Middle frontal gyrus (tissue), 1 donor: ENCODE data around the gene PCBD2.
"Not testable (repeated sequence)": the region's sequence is repeated elsewhere in the genome, so short reads cannot be mapped to it uniquely, and the experiment has no call there.

Experiments
- DNase-seq: peaks from one replicate; pipeline ENCODE4 v3.0.0-alpha.2; 2015; ENCODE audit warnings: low spot score; ENCODE audit errors: extremely low spot score

The PCBD2 gene

GRCh38 chr5:134905246-134905996 lies 490 bp downstream of the PCBD2 start:
- peak; percentile 8 for DNase-seq

GRCh38 chr5:134906811-134907210 lies 1.9 kb downstream of the PCBD2 start:
- DNase-seq, result no peak

GRCh38 chr5:134910752-134911151 lies 5.8 kb downstream of the PCBD2 start:
- not testable (repeated sequence) for DNase-seq

- DNase-seq, result no peak
These were observed 6.6 kb downstream of the PCBD2 start for GRCh38 chr5:134911285-134912206.

GRCh38 chr5:134913254-134913653 lies 8.3 kb downstream of the PCBD2 start:
- DNase-seq, result no peak

- no peak for DNase-seq
These were observed 8.9 kb downstream of the PCBD2 start for GRCh38 chr5:134913795-134914194.

- DNase-seq, result no peak
These were observed 12.3 kb downstream of the PCBD2 start for GRCh38 chr5:134917070-134917815.

- DNase-seq, result no peak
These were observed 13.9 kb downstream of the PCBD2 start for GRCh38 chr5:134918861-134919260.

GRCh38 chr5:134920848-134921575 lies 16.1 kb downstream of the PCBD2 start:
- no peak for DNase-seq

GRCh38 chr5:134932508-134932907 lies 27.6 kb downstream of the PCBD2 start:
- no peak for DNase-seq

- no peak for DNase-seq
These were observed 29.3 kb downstream of the PCBD2 start for GRCh38 chr5:134934202-134934601.

GRCh38 chr5:134935711-134936602 lies 31.0 kb downstream of the PCBD2 start:
- no peak for DNase-seq

GRCh38 chr5:134937526-134937925 lies 32.6 kb downstream of the PCBD2 start:
- no peak for DNase-seq

- no peak for DNase-seq
These were observed 33.1 kb downstream of the PCBD2 start for GRCh38 chr5:134938030-134938429.

- DNase-seq, result no peak
These were observed 34.6 kb downstream of the PCBD2 start for GRCh38 chr5:134939500-134939899.

GRCh38 chr5:134943547-134943946 lies 38.6 kb downstream of the PCBD2 start:
- no peak for DNase-seq

GRCh38 chr5:134944630-134945029 lies 39.7 kb downstream of the PCBD2 start:
- no peak for DNase-seq

- DNase-seq, result no peak
These were observed 40.1 kb downstream of the PCBD2 start for GRCh38 chr5:134945041-134945440.

GRCh38 chr5:134948911-134949310 lies 44.0 kb downstream of the PCBD2 start:
- DNase-seq, result no peak

- no peak for DNase-seq
These were observed 44.4 kb downstream of the PCBD2 start for GRCh38 chr5:134949316-134949715.
